IMR-90 (cell line): ENCODE measurements around the gene RAB5B. TPM values are rescaled to one million over a fixed set of nuclear protein-coding genes. Genes with fewer than 3 reads are reported as not detected.

Source experiments
- ATAC-seq: fragments of 200-7000 bp; cut with Tn5 transposase; 2 replicates; pipeline ENCODE4 v1.9.1; 2020; ENCODE audit warnings: low read depth, mild to moderate bottlenecking, moderate library complexity
- BruUV-seq: library from RNA; stranded (reverse); fragments of 400-500 nt; replicated peaks from 2 replicates; lab custom pipeline; 2021; lab: Mats Ljungman, UMichigan
- CTCF ChIA-PET: fragments of 300-600 bp; formaldehyde crosslinking; extraction: SDS; loops from one replicate; lab custom pipeline; 2021; ENCODE audit warnings: antibody characterized with exemption; lab: Yijun Ruan, JAX
- POLR2A ChIA-PET: fragments of 300-600 bp; sonication (Branson Sonifier 250); formaldehyde crosslinking; loops from one replicate; lab custom pipeline; 2022; ENCODE audit warnings: antibody characterized with exemption; ENCODE audit not compliant: unreplicated experiment; lab: Charles Lee
- DNase-seq: peaks from one replicate; pipeline ENCODE4 v3.0.0; 2013
- H2AFZ ChIP-seq: replicated peaks from 2 replicates; pipeline ENCODE3; 2013; ENCODE audit warnings: low read length, mild to moderate bottlenecking; ENCODE audit not compliant: poor library complexity
- H2AK5ac ChIP-seq: 2 replicates; pipeline ENCODE4 v1.6.1; 2013; ENCODE audit warnings: low read depth, low read length, inconsistent platforms
- H2AK9ac ChIP-seq: replicated peaks from 2 replicates; pipeline ENCODE3; 2013; ENCODE audit warnings: mild to moderate bottlenecking, low read depth, low read length, moderate library complexity; ENCODE audit not compliant: poor library complexity
- H2BK120ac ChIP-seq: 2 replicates; pipeline ENCODE4 v1.6.1; 2013; ENCODE audit warnings: low read depth, low read length, inconsistent platforms
- H2BK15ac ChIP-seq: 3 replicates; pipeline ENCODE4 v1.6.1; 2013; ENCODE audit warnings: low read depth, low read length, inconsistent platforms
- H2BK20ac ChIP-seq: 2 replicates; pipeline ENCODE4 v1.6.1; 2013; ENCODE audit warnings: low read depth, mild to moderate bottlenecking, inconsistent platforms, low read length, moderate library complexity
- H2BK5ac ChIP-seq: 2 replicates; pipeline ENCODE4 v1.6.1; 2013; ENCODE audit warnings: mild to moderate bottlenecking, low read depth, low read length, inconsistent platforms; ENCODE audit not compliant: poor library complexity, severe bottlenecking
- H3K14ac ChIP-seq: replicated peaks from 2 replicates; pipeline ENCODE4 v1.6.1; 2013; ENCODE audit warnings: low read depth, low read length, inconsistent platforms
- H3K18ac ChIP-seq: 2 replicates; pipeline ENCODE4 v1.6.1; 2013; ENCODE audit warnings: low read depth, low read length, control low read depth
- H3K23ac ChIP-seq: 2 replicates; pipeline ENCODE4 v1.6.1; 2013; ENCODE audit warnings: low read depth, low read length, inconsistent platforms
- H3K27ac ChIP-seq: 2 replicates; pipeline ENCODE4 v1.5.1; 2013; ENCODE audit warnings: mild to moderate bottlenecking, control low read depth, low read length; ENCODE audit not compliant: insufficient read depth
- H3K27me3 ChIP-seq: 2 replicates; pipeline ENCODE4 v1.6.1; 2013; ENCODE audit warnings: low read length; ENCODE audit not compliant: control insufficient read depth, insufficient read depth
- H3K36me3 ChIP-seq: 2 replicates; pipeline ENCODE4 v1.6.1; 2013; ENCODE audit warnings: low read length, mixed read lengths; ENCODE audit not compliant: control insufficient read depth, insufficient read depth
- H3K4ac ChIP-seq: 2 replicates; pipeline ENCODE4 v1.6.1; 2013; ENCODE audit warnings: low read depth, low read length, inconsistent platforms
- H3K4me1 ChIP-seq: 2 replicates; pipeline ENCODE4 v1.6.1; 2013; ENCODE audit warnings: low read length, mixed read lengths; ENCODE audit not compliant: control insufficient read depth, insufficient read depth
- H3K4me2 ChIP-seq: 2 replicates; pipeline ENCODE4 v1.6.1; 2013; ENCODE audit warnings: low read depth, mild to moderate bottlenecking, control low read depth, low read length, moderate library complexity
- H3K4me3 ChIP-seq: 2 replicates; pipeline ENCODE4 v1.5.1; 2013; ENCODE audit warnings: low read depth, mild to moderate bottlenecking, control low read depth, low read length, moderate library complexity; ENCODE audit not compliant: insufficient read depth
- H3K56ac ChIP-seq: 2 replicates; pipeline ENCODE4 v1.6.1; 2013; ENCODE audit warnings: low read length, inconsistent platforms; ENCODE audit not compliant: insufficient read depth; ENCODE audit errors: extremely low read depth
- H3K79me1 ChIP-seq, 2 experiments: 2 replicates each; pipeline ENCODE4 v1.6.1; 2013; ENCODE audit warnings: low read length in 2 of 2, inconsistent platforms in 1 of 2, low read depth in 1 of 2
- H3K9ac ChIP-seq: 2 replicates; pipeline ENCODE4 v1.6.1; 2013; ENCODE audit warnings: low read depth, low read length, control low read depth
- H3K9me1 ChIP-seq: 2 replicates; pipeline ENCODE4 v1.6.1; 2013; ENCODE audit warnings: low read length, inconsistent platforms; ENCODE audit not compliant: insufficient read depth
- H3K9me3 ChIP-seq: 2 replicates; pipeline ENCODE4 v1.6.1; 2013; ENCODE audit warnings: low read length; ENCODE audit not compliant: control insufficient read depth, insufficient read depth
- H4K20me1 ChIP-seq: 2 replicates; pipeline ENCODE4 v1.6.1; 2013; ENCODE audit warnings: low read length, inconsistent platforms; ENCODE audit not compliant: insufficient read depth
- H4K5ac ChIP-seq: 2 replicates; pipeline ENCODE4 v1.6.1; 2013; ENCODE audit warnings: mild to moderate bottlenecking, low read depth, low read length, control low read depth
- H4K8ac ChIP-seq, 2 experiments: 2 replicates each; pipeline ENCODE4 v1.6.1; 2013; ENCODE audit warnings: low read depth in 2 of 2, low read length in 2 of 2, control low read depth in 1 of 2, inconsistent platforms in 1 of 2
- H4K91ac ChIP-seq: 2 replicates; pipeline ENCODE4 v1.6.1; 2013; ENCODE audit warnings: low read depth, low read length, inconsistent platforms; ENCODE audit not compliant: insufficient read depth
- BHLHE40 ChIP-seq: fragments of 150-350 bp; IDR thresholded peaks from 2 replicates; pipeline ENCODE4 v1.6.1; 2016; ENCODE audit warnings: mild to moderate bottlenecking, low read depth, low read length
- MAFK ChIP-seq: IDR thresholded peaks from 2 replicates; pipeline ENCODE4 v1.6.1; 2012; ENCODE audit warnings: low read depth, low read length, improper control_type of control experiment
- MAZ ChIP-seq: IDR thresholded peaks from 2 replicates; pipeline ENCODE4 v1.6.1; 2012; ENCODE audit warnings: low read depth, mild to moderate bottlenecking, low read length, improper control_type of control experiment, moderate library complexity, borderline replicate concordance
- MXI1 ChIP-seq: IDR thresholded peaks from 2 replicates; pipeline ENCODE4 v1.6.1; 2012; ENCODE audit warnings: low read depth, mild to moderate bottlenecking, low read length, moderate library complexity, borderline replicate concordance
- POLR2A ChIP-seq: IDR thresholded peaks from 2 replicates; pipeline ENCODE4 v1.6.1; 2012; ENCODE audit warnings: mild to moderate bottlenecking, low read depth, low read length
- RCOR1 ChIP-seq: IDR thresholded peaks from 2 replicates; pipeline ENCODE4 v1.6.1; 2012; ENCODE audit warnings: mild to moderate bottlenecking, low read length, improper control_type of control experiment; ENCODE audit not compliant: insufficient replicate concordance
- RFX5 ChIP-seq: IDR thresholded peaks from 2 replicates; pipeline ENCODE4 v1.8.0; 2012; ENCODE audit warnings: low read depth, mild to moderate bottlenecking, low read length, moderate library complexity
- WGBS, 2 experiments: methylation state at CpG; one replicate each; pipeline versions ENCODE4 v1.1.5 to v1.1.7; 2013; ENCODE audit warnings: missing lambda C conversion rate in 2 of 2; ENCODE audit not compliant: insufficient read length in 1 of 2; ENCODE audit errors: extremely low coverage in 2 of 2; 5-methylcytosine and 5-hydroxymethylcytosine counted together
- dilution Hi-C: fragments of 300-500 bp; cut with HindIII; formaldehyde crosslinking; loops from one replicate; pipeline ENCODE4 v1.14.3; 2018; ENCODE audit warnings: low sequenced_read_pairs; ENCODE audit not compliant: unreplicated experiment
- in situ Hi-C: fragments of 300-500 bp; cut with MboI; formaldehyde crosslinking; loops from 3 replicates; pipeline ENCODE4 v1.14.3; 2019; ENCODE audit warnings: low sequenced_read_pairs, inconsistent platforms, mixed read lengths
- intact Hi-C: fragments of 100-400 bp; cut with micrococcal nuclease; formaldehyde crosslinking; loops from 2 replicates; pipeline ENCODE4 v1.10.0; 2022
- polyA plus RNA-seq, 3 experiments: library from polyadenylated mRNA; depleted of rRNA; stranded (reverse); fragments of >200 nt; gene quantifications; 2 replicates each; pipeline ENCODE4 v1.2.3, GENCODE V29; 2012; ENCODE audit warnings: low replicate concordance in 1 of 3
- total RNA-seq: library from RNA; depleted of rRNA; stranded (reverse); fragments of >200 nt; gene quantifications from 2 replicates; pipeline ENCODE4 v1.2.3, GENCODE V29; 2012
- TF ChIP-seq, protein P1 (sequence below): fragments of 150-350 bp; IDR thresholded peaks from 2 replicates; pipeline ENCODE4 v1.6.1; 2016; ENCODE audit warnings: low read depth, mild to moderate bottlenecking, low read length, moderate library complexity, borderline replicate concordance
- TF ChIP-seq, protein P2 (sequence below): conservative IDR thresholded peaks from 2 replicates; pipeline ENCODE4 v1.5.1; 2012; ENCODE audit warnings: mild to moderate bottlenecking, low read depth, low read length, improper control_type of control experiment

Gene RAB5B
- total and polyA plus RNA-seq, 2 of the 4 experiments (the other 2 are of a cell fraction): 56.5 to 99.2 TPM

DNA sequence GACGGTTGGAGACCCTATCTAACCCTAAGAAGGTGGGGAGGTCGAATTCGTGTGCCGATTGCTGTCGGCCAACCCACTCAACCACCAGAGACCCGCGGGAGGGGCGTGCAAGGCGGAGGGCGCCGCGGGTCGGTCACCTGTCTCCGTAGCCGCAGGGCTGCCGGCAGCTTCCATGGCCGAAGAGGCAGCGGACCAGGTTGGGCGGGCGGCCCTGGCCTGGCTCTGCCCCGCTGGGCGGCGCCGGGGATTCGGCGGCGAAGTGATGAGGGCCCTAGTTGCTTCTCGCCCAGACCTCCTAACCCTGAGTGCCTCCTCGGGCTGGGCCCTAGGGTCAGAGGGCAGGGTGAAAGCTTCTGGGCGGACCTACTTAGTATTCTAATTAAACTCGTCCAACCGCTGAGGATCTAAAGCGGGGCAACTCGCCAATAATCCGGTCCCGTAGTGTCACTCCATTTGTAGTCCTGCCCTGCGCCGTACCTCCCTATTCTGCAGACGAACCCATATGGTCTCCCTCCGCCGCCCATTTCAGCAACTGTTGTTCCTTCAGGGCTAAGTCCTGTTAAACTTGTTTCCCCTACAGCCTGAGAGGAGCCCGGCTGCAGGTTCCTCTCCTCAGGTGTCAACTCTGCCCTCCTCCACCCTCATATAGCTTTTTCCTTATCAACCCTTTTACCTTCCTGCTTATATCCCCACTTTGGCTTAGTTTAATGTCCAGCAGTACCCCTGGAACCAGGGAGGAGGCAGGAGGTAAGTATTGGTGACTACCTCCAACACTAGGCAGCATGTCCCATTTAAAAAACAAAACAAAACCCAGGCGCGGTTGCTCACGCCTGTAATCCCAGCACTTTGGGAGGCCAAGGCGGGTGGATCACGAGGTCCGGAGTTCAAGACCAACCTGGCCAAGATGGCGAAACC, 46.0 kb upstream of the RAB5B start, which contains the start of gene PYM1 (continued):
- TF ChIP-seq, protein P1, sequence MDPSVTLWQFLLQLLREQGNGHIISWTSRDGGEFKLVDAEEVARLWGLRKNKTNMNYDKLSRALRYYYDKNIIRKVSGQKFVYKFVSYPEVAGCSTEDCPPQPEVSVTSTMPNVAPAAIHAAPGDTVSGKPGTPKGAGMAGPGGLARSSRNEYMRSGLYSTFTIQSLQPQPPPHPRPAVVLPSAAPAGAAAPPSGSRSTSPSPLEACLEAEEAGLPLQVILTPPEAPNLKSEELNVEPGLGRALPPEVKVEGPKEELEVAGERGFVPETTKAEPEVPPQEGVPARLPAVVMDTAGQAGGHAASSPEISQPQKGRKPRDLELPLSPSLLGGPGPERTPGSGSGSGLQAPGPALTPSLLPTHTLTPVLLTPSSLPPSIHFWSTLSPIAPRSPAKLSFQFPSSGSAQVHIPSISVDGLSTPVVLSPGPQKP: no peak

DNA sequence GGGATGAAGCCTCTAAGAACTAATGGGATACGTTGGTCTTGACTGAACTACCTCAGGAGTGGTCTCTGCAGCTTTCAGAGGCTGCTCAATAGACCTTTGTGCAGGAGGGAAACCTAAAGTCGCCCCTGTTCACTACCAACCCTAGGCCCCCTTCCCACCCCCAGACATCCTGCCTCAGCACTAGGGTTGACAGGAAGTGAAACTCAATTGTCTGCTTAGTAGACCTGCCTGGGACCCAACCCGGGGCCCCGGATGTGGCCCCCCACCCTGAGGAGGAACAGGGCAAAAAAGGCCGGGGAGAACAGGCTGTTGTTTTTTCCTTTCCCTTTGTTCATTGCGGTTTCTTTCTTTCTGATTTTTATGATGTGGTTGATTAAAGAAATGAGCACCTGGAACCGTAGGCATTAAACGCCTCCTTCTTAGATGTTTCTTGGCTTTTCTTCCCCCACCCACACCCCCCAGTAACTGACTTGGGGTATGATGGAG, 44.5 kb upstream of the RAB5B start:
- H4K8ac ChIP-seq: no peak overlapping the region; a peak in 1 of 4 replicates
- TF ChIP-seq MXI1 (no peak), MAFK (no peak), MAZ (no peak), POLR2A (no peak), BHLHE40 (no peak), RFX5 (no peak), RCOR1 (no peak)
- TF ChIP-seq, protein P1: no peak
- TF ChIP-seq, protein P2, sequence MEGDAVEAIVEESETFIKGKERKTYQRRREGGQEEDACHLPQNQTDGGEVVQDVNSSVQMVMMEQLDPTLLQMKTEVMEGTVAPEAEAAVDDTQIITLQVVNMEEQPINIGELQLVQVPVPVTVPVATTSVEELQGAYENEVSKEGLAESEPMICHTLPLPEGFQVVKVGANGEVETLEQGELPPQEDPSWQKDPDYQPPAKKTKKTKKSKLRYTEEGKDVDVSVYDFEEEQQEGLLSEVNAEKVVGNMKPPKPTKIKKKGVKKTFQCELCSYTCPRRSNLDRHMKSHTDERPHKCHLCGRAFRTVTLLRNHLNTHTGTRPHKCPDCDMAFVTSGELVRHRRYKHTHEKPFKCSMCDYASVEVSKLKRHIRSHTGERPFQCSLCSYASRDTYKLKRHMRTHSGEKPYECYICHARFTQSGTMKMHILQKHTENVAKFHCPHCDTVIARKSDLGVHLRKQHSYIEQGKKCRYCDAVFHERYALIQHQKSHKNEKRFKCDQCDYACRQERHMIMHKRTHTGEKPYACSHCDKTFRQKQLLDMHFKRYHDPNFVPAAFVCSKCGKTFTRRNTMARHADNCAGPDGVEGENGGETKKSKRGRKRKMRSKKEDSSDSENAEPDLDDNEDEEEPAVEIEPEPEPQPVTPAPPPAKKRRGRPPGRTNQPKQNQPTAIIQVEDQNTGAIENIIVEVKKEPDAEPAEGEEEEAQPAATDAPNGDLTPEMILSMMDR: no peak
- H3K56ac ChIP-seq: no peak overlapping the region
- peaks cover 2% of the 10 kb centered on the region; the same call in 1 of the 2 replicates for H3K36me3 ChIP-seq
- peaks cover 13% of the 10 kb centered on the region for H3K9me1 ChIP-seq
- BruUV-seq: no TSS peak
- H4K5ac ChIP-seq: no peak overlapping the region
- no peaks in the 10 kb centered on the region for H4K20me1 ChIP-seq
- in situ Hi-C loops: loop anchor here (10.0 kb wide), 1 partner anchor 105 kb away; the partner anchor contains the start of gene DNAJC14
- H3K79me1 ChIP-seq: peaks cover 40 to 72% of the 10 kb centered on the region in 2 experiments
- H3K4me3 ChIP-seq: no peak overlapping the region
- dilution Hi-C loops: no loop called here
- DNase-seq: no peak
- CTCF ChIA-PET: interaction anchor here (1.3 kb wide), 1 partner anchor 185 kb away, joined by 5 read pairs; no protein-coding TSS in a partner anchor
- ATAC-seq: no peak
- peaks cover 18% of the 10 kb centered on the region for H3K4me1 ChIP-seq
- no peak overlapping the region; the same call in 1 of the 2 replicates for H2BK120ac ChIP-seq
- H2BK15ac ChIP-seq: no peak overlapping the region
- H2AFZ ChIP-seq: no peak overlapping the region
- no peak overlapping the region for H3K4me2 ChIP-seq
- no peak overlapping the region for H4K91ac ChIP-seq
- peak overlapping the region; percentile 46 for H2AK9ac ChIP-seq
- H3K9ac ChIP-seq: no peak overlapping the region
- H3K4ac ChIP-seq: no peak overlapping the region
- no peak overlapping the region for H3K23ac ChIP-seq
- POLR2A ChIA-PET: no interaction called here
- no peak overlapping the region for H3K14ac ChIP-seq
- WGBS, 2 experiments: no CpG with 5 or more reads among the region's 8 CpGs
- no peak overlapping the region for H2BK20ac ChIP-seq
- H3K9me3 ChIP-seq: no peaks in the 10 kb centered on the region
- no peak overlapping the region for H3K27ac ChIP-seq
- no peaks in the 10 kb centered on the region for H3K27me3 ChIP-seq
- H2BK5ac ChIP-seq: peak overlapping the region; percentile 12
- peak overlapping the region; percentile 9; the same call in 1 of the 2 replicates for H2AK5ac ChIP-seq
- H3K18ac ChIP-seq: no peak overlapping the region
- intact Hi-C loops: no loop called here
